Measurements from ENCODE around the gene MATCAP1.

MATCAP1 gene

DNA sequence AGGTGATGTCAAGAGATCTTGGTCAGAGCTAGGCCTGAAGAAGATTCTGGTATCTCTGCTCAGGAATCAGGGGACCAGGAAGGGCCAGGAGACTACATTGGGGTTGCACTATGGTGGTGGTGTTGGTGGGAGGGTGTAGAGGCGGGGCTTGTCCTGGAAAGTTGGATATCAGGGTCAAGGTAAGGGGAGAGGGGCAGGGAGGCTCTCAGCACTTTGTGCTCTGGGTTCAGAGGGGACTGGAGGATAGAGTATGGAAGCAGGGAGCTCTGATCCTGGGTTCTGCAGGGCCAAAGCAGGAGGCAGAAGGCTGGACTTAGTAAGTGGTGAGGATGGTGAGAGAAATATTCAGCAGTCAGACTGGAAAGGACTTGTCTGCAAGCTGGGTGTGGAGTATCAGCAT lies 10.4 kb downstream of the MATCAP1 start:
- no peak for DNase-seq (ENCODE audit: low read depth in 2 of 2)

DNA sequence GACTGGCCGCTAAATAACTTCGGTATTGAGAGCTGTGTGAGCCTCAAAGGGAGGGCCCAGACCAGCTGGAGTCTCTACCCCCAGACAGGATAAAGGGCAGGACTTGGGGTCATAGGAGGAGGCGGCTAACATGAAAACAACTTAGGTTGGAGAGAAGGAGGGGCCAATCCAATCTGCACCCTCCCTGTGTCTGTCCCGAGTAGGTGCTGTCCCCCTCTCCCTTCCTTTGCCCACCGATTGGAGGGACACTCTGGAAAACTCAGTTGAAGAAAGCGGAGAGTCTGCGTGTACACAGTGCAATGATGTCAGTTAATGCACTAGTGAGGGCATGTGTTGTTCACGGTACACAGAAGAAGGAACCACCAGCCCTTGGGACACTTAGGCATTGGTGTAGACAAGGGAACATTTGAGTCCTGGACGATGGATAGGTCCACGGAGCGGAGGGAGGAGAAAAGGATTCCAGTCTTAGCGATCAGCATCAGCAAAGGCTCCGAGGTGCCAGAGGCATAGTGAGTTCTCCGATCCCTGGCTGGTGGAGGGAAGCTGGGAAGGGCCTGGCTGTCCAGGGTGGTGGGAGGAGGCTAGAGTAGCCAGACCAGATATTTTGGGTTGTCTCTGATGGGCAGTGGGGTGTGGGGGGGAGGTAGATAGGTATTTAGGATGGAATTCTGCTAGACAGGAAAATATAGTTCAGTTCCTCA lies 12.7 kb downstream of the MATCAP1 start:
- no peak for DNase-seq (ENCODE audit: low read depth in 2 of 2)

DNA sequence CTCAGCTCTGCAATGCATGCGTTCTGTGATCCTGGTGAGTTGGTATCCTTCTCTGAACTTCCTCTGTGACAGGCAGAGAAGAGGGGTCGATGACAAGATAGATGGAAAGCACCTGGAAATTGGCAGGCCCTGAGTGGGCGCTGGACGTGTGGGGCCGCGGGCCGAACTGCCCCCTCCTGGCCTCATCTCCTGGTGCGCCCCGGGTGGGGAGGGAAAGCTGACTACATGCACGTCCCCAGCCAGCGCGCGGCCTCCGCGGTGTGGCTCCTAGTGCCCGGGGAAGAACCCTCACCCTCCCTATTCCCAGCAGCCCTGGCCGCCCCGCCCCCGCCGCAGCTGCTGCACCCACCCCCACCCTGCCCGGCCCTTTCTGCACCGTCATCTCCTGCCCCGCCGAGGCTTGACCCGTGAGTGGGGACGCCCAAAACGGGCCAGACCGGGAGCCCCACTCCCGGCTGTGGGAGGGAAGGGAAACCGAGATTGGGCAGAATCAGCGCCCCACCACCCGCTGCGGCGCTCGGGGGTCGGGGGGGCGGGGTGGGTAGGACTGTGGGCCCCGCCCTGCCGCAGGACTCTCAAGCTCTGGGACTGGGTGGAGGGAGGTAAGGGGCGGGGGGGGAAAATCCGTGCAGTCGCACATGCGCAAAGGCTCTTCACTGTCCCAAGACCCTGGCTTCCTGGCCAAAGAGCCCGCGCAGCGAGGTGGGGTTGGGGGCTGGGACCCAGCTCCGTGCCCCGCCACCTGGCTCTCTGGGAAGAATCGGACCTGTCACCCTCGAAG lies 13.4 kb downstream of the MATCAP1 start, which contains the start of gene NOL3:
Gene NOL3, plus strand, starts transcription at position 371 of the 781 bp plus-strand sequence.
- no peak for DNase-seq (ENCODE audit: low read depth in 2 of 2)

DNA sequence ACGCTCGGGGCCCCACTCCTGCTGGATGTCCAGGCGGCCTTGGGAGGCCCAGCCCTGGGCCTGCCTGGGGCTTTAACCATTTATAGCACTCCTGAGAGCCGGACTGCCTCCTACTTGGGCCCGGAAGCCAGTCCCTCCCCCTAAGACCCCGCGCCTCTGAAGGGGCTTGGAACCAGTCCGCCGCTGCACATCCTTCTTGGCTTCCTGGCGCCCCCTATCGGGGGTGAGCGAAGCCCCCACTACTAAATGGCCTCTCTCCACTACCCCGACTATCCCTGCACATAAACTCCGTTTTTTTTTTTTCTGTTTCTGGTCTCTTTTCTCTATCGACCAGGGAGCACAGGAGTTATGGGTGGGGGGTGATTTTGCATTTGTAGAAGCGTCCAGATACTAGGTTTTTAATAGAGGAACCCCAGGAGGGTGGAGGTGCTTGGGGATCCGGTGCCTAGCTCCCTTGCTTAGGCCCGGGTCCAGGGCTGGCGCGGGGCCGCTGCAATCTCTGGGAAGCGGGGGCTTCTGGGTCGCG lies 14.1 kb downstream of the MATCAP1 start:
- no peak for DNase-seq (ENCODE audit: low read depth in 2 of 2)

DNA sequence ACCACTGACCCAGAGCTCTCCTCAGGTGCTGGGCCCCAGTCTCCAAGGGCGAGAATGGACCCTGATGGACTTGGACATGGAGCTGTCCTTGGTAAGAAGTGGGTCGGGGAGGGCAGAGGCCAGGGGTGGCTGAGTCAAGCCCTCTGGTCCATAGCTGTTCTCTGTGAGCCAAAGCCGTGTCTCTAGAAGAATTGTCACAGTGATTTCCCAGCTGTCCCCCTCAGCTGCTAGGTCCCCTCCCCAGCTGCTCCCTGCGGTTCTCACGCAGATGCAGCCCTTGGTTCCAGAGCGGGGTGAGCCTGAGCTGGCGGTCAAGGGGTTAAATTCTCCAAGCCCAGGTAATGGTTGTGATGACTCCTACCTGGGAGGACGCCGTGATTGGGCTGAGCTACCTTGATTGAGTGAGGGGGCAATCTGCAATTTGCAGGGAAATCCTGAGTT lies 14.7 kb downstream of the MATCAP1 start:
- DNase-seq (ENCODE audit: low read depth in 2 of 2) = no peak

DNA sequence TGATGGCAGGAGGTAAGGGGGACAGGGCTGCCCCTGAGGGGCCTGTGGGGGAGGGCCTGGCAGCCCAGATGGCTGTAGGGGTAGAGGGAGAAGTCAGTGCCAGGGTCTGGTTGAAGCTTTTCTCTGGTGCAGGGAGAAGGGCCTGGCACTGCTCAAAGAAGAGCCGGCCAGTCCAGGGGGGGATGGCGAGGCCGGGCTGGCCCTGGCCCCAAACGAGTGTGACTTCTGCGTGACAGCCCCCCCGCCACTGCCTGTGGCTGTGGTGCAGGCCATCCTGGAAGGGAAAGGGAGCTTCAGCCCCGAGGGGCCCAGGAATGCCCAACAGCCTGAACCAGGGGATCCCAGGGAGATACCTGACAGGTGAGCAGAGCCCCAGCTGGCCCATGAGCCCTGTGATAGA lies 16.2 kb downstream of the MATCAP1 start:
- DNase-seq (ENCODE audit: low read depth in 2 of 2) = no peak

DNA sequence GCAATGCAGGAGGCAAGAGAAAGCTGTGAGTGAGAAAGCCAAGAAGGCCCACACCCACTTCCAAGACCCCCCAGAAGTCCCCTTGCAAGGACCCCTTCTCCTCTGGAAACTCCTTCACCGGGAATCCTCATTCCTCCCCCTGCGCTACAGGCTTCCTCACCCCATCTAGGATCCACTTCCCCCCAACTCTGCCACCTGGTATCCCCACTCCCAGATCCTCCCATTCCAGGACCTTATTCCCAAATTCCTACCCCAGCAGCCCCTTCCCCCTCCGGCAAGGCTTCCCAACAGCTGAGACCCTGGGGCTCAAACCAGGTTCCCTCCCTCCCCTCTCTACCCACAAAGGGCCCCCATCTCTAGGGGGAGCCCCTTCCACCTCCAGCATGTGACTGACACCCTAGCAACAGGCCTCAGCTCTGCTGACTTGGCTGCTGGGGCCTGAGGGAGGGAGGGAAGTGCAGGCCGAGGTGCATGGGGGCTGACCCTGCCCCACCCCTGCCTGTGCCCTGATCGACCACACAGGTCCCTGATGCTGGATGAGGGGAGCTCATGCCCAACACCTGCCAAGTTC lies 17.1 kb downstream of the MATCAP1 start:
- DNase-seq (ENCODE audit: low read depth in 2 of 2) = no peak

DNA sequence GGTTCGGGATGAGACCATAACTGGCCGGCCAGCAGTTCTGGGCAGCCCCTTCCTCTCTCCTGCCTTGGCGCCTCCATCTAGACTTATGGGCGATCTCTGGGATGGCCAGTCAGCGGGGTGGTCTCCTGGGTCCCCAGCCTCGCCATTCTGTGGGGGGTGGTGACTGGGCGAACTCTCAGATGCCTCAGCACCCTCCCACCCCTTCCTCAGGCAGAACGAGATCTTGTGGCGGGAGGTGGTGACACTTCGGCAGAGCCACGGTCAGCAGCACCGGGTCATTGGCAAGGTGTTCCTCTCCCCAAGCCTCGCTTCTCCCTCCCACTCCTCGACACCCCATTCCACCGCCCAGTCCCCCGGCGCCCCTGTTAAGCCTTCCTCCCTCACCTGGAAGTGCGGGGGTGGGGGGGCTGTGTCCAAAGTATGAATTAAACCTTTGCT lies 17.6 kb downstream of the MATCAP1 start:
- no peak for DNase-seq (ENCODE audit: low read depth in 2 of 2)

DNA sequence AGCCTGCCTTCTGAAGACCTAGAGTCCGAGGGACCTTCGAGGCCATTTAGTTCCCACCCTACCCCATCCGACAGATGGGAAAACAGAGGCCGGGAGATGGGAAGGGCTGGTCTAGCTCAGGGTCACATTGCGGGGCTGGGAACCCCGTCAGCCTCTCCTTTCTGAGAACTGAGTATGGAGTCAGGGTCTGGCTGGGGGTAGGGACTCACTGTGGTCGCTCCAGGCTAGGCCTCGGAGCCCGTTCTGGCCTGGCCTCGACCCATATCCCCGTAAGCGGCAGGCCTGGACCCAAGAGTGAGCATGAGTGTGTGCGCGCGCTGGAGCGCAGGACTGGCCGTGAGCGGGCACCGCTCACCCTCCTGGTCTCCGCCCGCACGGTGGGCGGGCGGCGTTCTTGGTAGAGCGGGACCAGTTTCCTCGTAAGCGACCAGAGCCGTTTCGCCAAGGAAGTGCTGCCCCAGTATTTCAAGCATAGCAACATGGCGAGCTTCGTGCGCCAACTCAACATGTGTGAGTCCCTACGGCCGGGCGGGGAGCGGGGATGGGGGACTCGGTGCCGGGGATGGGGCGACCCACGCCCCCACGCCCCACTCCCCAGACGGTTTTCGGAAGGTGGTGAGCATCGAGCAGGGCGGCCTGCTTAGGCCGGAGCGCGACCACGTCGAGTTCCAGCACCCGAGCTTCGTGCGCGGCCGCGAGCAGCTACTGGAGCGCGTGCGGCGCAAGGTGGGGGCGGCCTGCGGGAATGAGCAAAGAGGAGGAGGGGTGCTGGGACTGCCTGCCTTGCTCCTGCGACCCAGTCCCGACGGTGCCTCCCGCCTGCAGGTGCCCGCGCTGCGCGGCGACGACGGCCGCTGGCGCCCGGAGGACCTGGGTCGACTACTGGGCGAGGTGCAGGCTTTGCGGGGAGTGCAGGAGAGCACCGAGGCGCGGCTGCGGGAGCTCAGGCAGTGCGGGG lies 18.4 kb downstream of the MATCAP1 start:
- no peak for DNase-seq (ENCODE audit: low read depth in 2 of 2)

DNA sequence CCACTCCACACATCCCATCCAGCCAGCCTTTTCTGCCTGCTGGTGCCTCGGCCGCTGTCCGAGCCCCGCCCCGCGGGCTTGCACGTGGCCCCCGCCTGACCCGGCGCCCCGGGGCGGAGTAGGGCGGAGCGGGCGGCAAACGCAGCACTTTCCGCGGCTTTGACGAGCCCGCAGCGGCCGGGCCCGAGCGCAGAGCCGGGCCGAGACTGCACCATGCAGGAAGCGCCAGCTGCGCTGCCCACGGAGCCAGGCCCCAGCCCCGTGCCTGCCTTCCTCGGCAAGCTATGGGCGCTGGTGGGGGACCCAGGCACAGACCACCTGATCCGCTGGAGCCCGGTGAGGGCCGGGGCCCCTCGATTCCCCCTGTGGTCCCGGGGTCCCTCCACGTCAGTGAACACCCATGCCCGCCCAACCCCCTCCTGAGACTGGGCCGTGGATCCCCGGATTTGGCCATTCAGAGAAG lies 19.1 kb downstream of the MATCAP1 start, which contains the start of gene HSF4:
Gene HSF4, plus strand, starts transcription at position 147 of the 463 bp plus-strand sequence. Its CDS starts 67 bp downstream, at position 214.
- DNase-seq (ENCODE audit: low read depth in 2 of 2) = no peak

DNA sequence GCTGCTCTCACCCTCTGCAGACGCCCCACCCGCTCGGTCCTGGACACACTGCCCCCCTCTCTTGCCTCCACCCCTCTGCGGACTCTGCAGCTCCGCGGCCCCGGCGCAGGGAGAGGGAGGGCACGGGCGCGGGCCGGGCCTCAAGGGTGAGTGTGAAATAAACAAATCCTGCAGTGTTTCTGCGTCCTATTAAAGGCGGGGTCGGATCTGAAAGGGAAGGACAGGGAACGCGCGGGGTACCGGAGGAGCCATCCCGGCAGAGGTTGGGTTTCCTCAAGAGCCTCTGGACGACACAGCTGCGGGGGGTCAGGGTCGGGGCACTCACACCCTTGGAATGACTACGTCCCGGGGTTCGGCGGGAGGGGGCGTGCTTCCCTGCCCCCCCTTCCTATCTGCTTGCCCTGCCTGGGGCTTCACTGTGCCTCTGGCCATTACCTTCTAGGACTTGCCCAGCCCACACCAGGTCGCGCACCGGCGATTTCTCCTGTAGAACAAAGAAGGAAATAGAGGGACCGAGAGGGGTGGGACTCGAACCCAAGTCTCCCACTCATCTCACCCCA lies 19.7 kb downstream of the MATCAP1 start:
- no peak for DNase-seq (ENCODE audit: low read depth in 2 of 2)

DNA sequence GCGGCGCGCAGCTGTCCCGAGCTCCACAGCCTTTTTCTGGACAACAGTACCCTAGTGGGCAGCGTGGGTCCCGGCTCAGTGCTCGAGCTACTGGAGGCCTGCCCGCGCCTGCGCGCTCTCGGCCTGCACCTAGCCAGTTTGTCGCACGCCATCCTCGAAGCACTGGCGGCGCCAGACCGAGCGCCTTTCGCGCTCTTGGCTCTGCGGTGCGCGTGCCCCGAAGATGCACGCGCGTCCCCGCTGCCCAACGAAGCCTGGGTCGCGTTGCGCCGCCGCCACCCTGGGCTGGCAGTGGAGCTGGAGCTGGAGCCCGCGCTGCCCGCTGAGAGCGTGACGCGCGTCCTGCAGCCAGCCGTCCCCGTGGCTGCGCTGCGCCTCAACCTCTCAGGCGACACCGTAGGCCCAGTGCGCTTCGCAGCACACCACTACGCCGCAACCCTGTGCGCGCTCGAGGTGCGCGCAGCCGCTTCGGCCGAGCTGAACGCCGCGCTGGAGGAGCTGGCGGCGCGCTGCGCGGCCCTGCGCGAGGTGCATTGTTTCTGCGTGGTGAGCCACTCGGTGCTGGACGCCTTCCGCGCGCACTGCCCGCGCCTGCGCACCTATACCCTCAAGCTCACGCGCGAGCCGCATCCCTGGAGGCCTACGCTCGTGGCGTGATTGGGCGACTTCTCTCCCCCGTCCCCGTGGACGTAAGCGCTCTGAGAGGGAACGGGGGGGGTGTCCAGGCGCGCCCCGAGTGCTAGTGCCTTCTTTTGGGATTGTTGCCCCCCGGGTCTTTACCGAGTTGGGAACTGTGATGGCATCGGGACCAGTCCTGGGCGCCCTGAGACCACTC lies 20.4 kb downstream of the MATCAP1 start:
- DNase-seq (ENCODE audit: low read depth in 2 of 2) = no peak

DNA sequence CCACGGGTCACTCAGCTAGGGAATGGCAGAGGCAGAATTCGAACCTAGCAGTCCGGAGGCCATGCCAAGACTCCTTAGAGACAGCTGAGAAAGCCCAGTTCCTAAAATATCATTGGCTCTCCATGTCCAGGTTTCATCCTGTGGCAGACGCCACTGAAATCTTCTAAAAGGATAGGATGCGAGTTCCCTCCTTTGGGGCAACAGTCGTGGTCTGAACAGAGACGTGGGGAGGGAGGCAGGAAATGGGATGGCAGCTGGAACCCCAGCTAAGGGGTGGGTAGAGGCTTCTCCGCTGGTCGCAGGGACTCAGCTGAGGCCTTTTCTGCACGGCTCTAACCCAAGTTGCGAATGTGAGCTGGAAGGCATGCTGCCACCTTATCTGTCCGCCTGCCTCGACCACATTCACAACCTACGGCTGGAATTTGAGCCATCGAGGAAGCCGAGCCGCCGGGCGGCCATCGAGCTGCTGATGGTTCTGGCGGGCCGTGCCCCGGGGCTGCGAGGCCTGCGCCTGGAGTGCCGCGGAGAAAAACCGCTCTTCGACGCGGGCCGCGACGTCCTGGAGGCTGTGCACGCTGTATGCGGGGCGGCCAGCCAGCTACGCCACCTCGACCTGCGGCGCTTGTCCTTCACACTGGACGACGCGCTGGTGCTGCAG lies 21.1 kb downstream of the MATCAP1 start:
- no peak for DNase-seq (ENCODE audit: low read depth in 2 of 2)

DNA sequence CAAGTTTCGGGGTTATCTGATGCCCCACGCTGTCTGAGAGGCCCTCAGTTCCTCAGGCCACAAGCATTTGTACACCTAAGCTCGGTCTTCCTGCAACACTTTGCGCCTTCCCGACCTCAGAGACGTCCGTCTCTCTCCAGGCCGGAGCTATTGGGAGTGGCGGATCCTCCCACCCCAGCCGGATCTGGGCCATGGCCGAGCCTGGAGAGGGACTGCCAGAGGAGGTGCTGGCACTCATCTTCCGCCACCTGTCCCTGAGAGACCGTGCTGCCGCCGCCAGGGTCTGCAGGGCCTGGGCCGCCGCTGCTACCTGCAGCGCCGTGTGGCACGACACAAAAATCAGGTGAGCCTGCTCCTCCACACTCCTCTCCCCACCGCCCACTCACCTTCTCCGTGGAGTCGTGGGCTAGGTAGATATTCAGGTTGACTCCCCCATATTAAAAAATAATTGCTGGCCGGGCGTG lies 22.1 kb downstream of the MATCAP1 start:
- no peak for DNase-seq (ENCODE audit: low read depth in 2 of 2)

DNA sequence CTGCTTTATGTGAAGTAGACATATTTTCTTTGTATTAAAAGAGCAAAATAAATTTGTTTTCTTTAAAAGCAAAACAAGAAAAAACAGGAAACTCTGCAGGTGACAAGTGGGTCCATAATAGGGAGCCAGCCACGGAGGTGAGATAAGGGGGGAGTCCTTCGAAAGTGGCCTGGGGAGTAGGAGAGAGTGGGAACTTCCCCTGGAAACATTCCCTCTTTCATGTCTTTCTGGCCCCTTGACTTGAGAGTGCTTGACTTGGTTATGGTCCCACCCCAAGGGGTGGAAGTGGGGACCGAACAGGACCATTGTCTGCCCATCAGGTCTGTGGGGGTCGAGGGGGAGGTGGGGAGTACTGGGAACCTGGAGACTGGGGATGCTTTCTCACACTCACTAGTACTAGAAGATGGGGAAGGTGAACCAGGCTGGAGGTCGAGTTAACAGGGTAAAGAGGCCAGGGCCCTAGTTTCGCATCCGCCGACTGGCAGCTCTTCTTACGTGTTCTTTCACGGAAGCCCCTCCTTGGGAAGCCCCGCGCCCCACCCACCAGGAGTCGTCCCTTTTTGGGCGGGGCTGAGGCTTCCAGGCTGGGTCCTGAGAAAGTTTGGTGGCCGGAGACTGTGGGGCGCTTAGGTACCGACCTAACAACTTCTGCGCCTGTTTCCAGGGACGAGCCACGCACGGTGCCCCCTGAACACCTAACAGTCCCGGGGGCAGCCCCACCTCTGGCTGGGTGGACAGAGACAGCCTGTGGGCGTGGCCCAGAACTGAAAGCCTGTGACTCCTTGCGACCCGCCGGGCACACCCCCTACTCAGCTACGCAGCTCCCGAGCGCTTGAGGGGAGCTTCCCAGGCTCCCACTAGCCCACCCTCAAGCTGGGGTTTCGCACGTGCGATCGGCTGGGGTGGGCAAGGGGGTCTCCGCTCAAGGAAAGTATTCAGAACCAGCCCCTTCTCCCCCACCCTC lies 24.8 kb downstream of the MATCAP1 start:
- peak; percentile 65 to 67 for DNase-seq (ENCODE audit: low read depth in 2 of 2)

DNA sequence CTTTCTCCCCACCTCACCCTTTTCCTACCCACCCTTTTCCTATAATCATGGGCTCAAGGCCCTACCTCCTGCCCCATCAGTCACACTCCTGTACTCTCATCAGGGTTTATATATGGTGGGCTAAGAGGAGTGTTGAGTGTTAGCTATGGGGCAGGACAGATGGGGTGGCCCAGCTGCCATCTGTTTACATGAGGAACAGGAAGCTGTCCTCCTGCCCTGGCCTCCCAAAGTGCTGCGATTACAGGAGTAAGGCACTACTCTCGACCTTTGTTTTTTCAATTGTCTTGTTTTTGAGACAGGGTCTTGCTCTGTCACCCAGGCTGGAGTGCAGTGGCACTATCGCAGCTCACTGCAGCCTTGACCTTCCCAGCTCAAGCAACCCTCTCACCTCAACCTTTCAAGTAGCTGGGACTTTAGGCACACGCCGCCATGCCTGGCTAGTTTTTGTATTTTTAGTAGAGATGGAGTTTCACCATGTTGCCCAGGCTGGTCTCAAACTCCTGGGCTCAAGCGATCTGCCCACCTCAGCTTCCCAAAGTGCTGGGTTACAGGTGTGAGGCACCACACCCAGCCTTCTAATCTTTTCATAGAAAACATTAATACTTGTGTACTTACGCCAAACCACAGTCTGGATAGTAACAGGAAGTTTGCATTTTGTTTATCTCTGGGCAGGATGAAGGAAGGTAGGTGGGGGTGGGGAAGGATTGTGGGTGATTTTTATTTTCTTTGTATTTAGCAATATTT lies 25.7 kb downstream of the MATCAP1 start:
- no peak for DNase-seq (ENCODE audit: low read depth in 2 of 2)

DNA sequence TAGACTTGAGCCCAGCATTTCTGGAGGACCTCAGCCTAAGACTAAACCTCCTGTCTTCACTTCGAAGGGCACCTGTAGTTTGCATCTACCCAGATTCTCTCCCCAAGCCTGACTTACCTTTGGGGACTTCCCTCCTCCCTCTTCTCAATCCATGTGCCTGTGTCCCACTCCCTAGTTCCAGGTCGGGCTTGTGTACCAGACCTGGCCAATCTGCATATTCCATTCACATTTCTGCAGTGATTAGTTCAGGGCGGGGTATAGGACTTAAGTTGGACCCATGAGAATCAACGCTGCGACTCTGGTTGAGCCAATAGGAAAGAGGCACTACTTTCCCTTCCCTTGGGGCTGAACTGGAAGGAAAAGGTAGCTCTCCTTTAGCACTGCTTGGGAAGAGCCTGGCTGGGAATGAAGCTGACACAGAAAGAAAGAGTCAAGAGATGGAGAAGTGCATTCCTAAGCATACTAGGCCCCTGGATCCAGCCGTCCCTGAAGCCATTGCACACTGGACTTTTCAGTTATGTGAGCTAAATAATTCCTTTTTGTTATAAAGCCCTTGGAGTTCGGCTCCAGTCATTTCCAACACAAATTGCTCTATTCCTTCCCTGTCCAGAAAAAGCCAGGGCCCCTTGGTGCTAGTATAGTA lies 26.5 kb downstream of the MATCAP1 start:
- DNase-seq (ENCODE audit: low read depth in 2 of 2) = no peak

All from stimulated activated CD8-positive, alpha-beta memory T cell treated with anti-CD3 and anti-CD28 coated beads, Interleukin-15, amount 100 ng/mL, for 4 hours (primary cell).